HepG2 (cell line): Measurements from ENCODE around the gene PAQR7. TPM values are rescaled to one million over a fixed set of nuclear protein-coding genes. Genes with fewer than 3 reads are reported as not detected.

Experiments used
- GPN1 ChIP-seq: sonication (generic); formaldehyde crosslinking; IDR thresholded peaks from 2 replicates; pipeline ENCODE4 v1.5.1; 2020; ENCODE audit warnings: missing genetic modification reagents, borderline replicate concordance
- GTF2F1 ChIP-seq: fragments of 150-350 bp; IDR thresholded peaks from 2 replicates; pipeline ENCODE4 v1.6.1; 2014; ENCODE audit warnings: low read length
- ISX ChIP-seq: sonication (generic); formaldehyde crosslinking; conservative IDR thresholded peaks from 2 replicates; pipeline ENCODE4 v1.5.0; 2020; ENCODE audit warnings: missing genetic modification reagents
- NONO ChIP-seq, 2 experiments: fragments of 450-650 bp in 1 of 2; sonication (generic) in 1 of 2; formaldehyde crosslinking in 1 of 2; IDR thresholded peaks in 1 of 2; conservative IDR thresholded peaks in 1 of 2; 2 replicates each; pipeline versions ENCODE4 v1.6.1 to v1.8.0; 2017 to 2022; ENCODE audit warnings: mild to moderate bottlenecking in 1 of 2, missing genetic modification reagents in 1 of 2, moderate library complexity in 1 of 2
- SOX5 ChIP-seq: IDR thresholded peaks from 2 replicates; pipeline ENCODE4 v1.6.1; 2016; ENCODE audit warnings: borderline replicate concordance
- SP1 ChIP-seq, 2 experiments: fragments of 450-650 bp in 1 of 2; sonication (generic) in 1 of 2; formaldehyde crosslinking in 1 of 2; IDR thresholded peaks; 2 replicates each; pipeline versions ENCODE4 v1.4.0 to v1.6.1; 2016 to 2020; ENCODE audit warnings: missing genetic modification reagents in 1 of 2
- ZMYM4 ChIP-seq: sonication (generic); formaldehyde crosslinking; IDR thresholded peaks from 2 replicates; pipeline ENCODE4 v1.8.1; 2023; ENCODE audit warnings: mild to moderate bottlenecking, missing genetic modification reagents
- ZNF232 ChIP-seq: sonication (generic); formaldehyde crosslinking; IDR thresholded peaks from 2 replicates; pipeline ENCODE4 v1.4.0; 2020; ENCODE audit warnings: missing genetic modification reagents, borderline replicate concordance
- ZNF274 ChIP-seq: sonication (generic); formaldehyde crosslinking; IDR thresholded peaks from 2 replicates; pipeline ENCODE4 v1.5.1; 2020; ENCODE audit warnings: mild to moderate bottlenecking, missing genetic modification reagents
- ZNF451 ChIP-seq: sonication (generic); formaldehyde crosslinking; IDR thresholded peaks from 2 replicates; pipeline ENCODE4 v1.5.0; 2020; ENCODE audit warnings: mild to moderate bottlenecking, missing genetic modification reagents
- ZNF558 ChIP-seq: sonication (generic); formaldehyde crosslinking; IDR thresholded peaks from 2 replicates; pipeline ENCODE4 v1.9.0; 2022; ENCODE audit warnings: mild to moderate bottlenecking, missing genetic modification reagents, borderline replicate concordance
- ZNF672 ChIP-seq: sonication (generic); formaldehyde crosslinking; IDR thresholded peaks from 2 replicates; pipeline ENCODE4 v1.8.1; 2022; ENCODE audit warnings: missing genetic modification reagents
- ZNF782 ChIP-seq: sonication (generic); formaldehyde crosslinking; IDR thresholded peaks from 2 replicates; pipeline ENCODE4 v1.4.0; 2020; ENCODE audit warnings: missing genetic modification reagents, mild to moderate bottlenecking, borderline replicate concordance
- ZNF878 ChIP-seq: sonication (generic); formaldehyde crosslinking; IDR thresholded peaks from 2 replicates; pipeline ENCODE4 v1.8.1; 2023; ENCODE audit warnings: mild to moderate bottlenecking, missing genetic modification reagents, moderate library complexity
- ZNF879 ChIP-seq: sonication (generic); formaldehyde crosslinking; IDR thresholded peaks from 2 replicates; pipeline ENCODE4 v1.8.1; 2023; ENCODE audit warnings: missing genetic modification reagents
- ZSCAN29 ChIP-seq: sonication (generic); formaldehyde crosslinking; conservative IDR thresholded peaks from 2 replicates; pipeline ENCODE4 v1.4.0; 2020; ENCODE audit warnings: mild to moderate bottlenecking, missing genetic modification reagents
- polyA plus RNA-seq, 8 experiments: library from polyadenylated mRNA; depleted of rRNA in 3 of 8; stranded (reverse) in 7 of 8; unstranded in 1 of 8; fragments of >200 nt; fragmentation: Illumina TruSeq in 4 of 8; extraction: Trizol in 4 of 8; gene quantifications; 2 replicates each; pipeline versions ENCODE4 v1.2.1 to v1.2.3, GENCODE V29; 2011 to 2016; ENCODE audit warnings: low read depth in 4 of 8, missing spikeins in 1 of 8, mixed read lengths in 1 of 8; ENCODE audit not compliant: insufficient read depth in 1 of 8
- total RNA-seq, 5 experiments: library from RNA; depleted of rRNA; stranded (reverse); fragments of >200 nt; fragmentation: Illumina TruSeq; extraction: Trizol; gene quantifications; 2 replicates each; pipeline ENCODE4 v1.2.3, GENCODE V29; 2016; ENCODE audit warnings: low read depth in 1 of 5
- TF ChIP-seq, protein P1 (sequence below): sonication (generic); formaldehyde crosslinking; IDR thresholded peaks from 2 replicates; pipeline ENCODE4 v1.4.0; 2020; ENCODE audit warnings: missing genetic modification reagents, borderline replicate concordance
- TF ChIP-seq, protein P2 (sequence below): sonication (generic); formaldehyde crosslinking; IDR thresholded peaks from 2 replicates; pipeline ENCODE4 v1.4.0; 2020; ENCODE audit warnings: mild to moderate bottlenecking, missing genetic modification reagents
- TF ChIP-seq, protein P3 (sequence below): IDR thresholded peaks from 2 replicates; pipeline ENCODE4 v1.6.1; 2012; ENCODE audit warnings: inconsistent platforms
- TF ChIP-seq, protein P4 (sequence below): sonication (generic); formaldehyde crosslinking; IDR thresholded peaks from 2 replicates; pipeline ENCODE4 v1.8.1; 2023; ENCODE audit warnings: mild to moderate bottlenecking, missing genetic modification reagents, borderline replicate concordance
- TF ChIP-seq, protein P5 (sequence below): sonication (generic); formaldehyde crosslinking; IDR thresholded peaks from 2 replicates; pipeline ENCODE4 v1.8.0; 2022; ENCODE audit warnings: missing genetic modification reagents, mild to moderate bottlenecking, borderline replicate concordance

The PAQR7 gene
- total and polyA plus RNA-seq, 2 of the 13 experiments (the other 11 are each of a cell fraction or from before 2014, with no cell fraction given) = 13.2 to 16.6 TPM

DNA sequence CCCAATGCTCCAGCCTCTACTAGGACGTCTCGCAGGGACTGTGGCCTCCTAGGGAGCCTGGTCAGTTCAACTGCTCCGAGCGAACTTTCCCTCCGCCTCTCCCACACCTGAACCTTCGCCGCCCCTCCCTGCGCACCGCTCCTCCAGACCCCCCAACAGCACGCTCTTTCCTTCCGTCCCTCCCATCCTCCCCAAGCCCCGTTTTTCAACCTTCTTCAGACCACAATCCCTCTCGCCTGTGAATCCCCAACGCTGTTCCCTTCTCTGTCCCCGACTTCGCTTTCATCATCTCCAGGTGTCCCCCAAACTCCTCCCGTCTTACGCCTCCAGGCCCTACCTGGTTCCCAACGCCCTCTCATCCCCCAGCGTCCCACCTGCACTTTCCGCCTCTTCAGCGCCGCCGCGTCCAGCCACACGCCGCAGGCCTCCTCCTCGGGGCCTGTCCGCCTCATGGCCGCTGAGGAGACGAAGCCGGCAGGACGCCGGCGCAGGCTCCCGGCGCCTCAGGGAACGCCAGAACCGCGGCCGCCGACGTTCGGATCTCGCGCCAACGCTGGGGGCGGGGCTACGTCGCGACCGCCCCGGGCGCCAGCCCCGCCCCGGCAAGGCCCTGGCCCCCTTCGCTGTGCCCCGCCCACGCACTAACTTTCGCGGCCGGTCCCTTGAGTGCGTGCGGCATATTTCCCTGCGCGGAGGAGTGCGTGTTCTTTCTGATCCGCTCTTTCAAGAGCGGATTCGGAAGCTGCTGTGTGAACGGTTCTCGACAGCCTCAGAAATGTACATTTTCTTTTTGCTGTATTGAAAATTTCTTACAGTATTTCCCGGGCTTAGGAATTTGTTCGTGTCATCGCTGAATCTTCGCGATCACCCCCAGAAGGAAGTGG is 16.4 kb downstream of the PAQR7 start, which contains the start of gene AUNIP (continued):
- TF ChIP-seq, protein P1, sequence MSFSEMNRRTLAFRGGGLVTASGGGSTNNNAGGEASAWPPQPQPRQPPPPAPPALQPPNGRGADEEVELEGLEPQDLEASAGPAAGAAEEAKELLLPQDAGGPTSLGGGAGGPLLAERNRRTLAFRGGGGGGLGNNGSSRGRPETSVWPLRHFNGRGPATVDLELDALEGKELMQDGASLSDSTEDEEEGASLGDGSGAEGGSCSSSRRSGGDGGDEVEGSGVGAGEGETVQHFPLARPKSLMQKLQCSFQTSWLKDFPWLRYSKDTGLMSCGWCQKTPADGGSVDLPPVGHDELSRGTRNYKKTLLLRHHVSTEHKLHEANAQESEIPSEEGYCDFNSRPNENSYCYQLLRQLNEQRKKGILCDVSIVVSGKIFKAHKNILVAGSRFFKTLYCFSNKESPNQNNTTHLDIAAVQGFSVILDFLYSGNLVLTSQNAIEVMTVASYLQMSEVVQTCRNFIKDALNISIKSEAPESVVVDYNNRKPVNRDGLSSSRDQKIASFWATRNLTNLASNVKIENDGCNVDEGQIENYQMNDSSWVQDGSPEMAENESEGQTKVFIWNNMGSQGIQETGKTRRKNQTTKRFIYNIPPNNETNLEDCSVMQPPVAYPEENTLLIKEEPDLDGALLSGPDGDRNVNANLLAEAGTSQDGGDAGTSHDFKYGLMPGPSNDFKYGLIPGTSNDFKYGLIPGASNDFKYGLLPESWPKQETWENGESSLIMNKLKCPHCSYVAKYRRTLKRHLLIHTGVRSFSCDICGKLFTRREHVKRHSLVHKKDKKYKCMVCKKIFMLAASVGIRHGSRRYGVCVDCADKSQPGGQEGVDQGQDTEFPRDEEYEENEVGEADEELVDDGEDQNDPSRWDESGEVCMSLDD (CRISPR knock-in tag) = peak; percentile 83; the same call in 1 of the 2 replicates
- TF ChIP-seq GPN1 (CRISPR knock-in tag) (no peak), ZNF451 (CRISPR knock-in tag) (peak; percentile 66; the same call in 1 of the 2 replicates), ZSCAN29 (CRISPR knock-in tag) (0 out of 2 replicates have a peak, but pooled peaks have one; percentile 35), ZNF672 (CRISPR knock-in tag) (peak; percentile 46; the same call in 1 of the 2 replicates), GTF2F1 (no peak), ZNF274 (CRISPR knock-in tag) (peak; percentile 73; the same call in 1 of the 2 replicates), SP1 (IDR thresholded peaks at IDR 0.05) (no peak), SP1 (CRISPR knock-in tag; IDR thresholded peaks at IDR 0.05) (peak; percentile 76), ZNF878 (CRISPR knock-in tag) (0 out of 2 replicates have a peak, but pooled peaks have one; percentile 60), ZNF558 (CRISPR knock-in tag) (peak; percentile 42; the same call in 1 of the 2 replicates), NONO (IDR thresholded peaks at IDR 0.05) (no peak), NONO (CRISPR knock-in tag; conservative IDR thresholded peaks at IDR 0.05) (peak; percentile 91; the same call in 1 of the 2 replicates), ZNF232 (CRISPR knock-in tag) (peak; percentile 68; the same call in 1 of the 2 replicates), ZNF782 (CRISPR knock-in tag) (no peak), ZMYM4 (CRISPR knock-in tag) (peak; percentile 68), ISX (CRISPR knock-in tag) (0 out of 2 replicates have a peak, but pooled peaks have one; percentile 37), ZNF879 (no peak; the same call in 1 of the 2 replicates), SOX5 (CRISPR knock-in tag) (peak; percentile 42; the same call in 1 of the 2 replicates)
- TF ChIP-seq, protein P2, sequence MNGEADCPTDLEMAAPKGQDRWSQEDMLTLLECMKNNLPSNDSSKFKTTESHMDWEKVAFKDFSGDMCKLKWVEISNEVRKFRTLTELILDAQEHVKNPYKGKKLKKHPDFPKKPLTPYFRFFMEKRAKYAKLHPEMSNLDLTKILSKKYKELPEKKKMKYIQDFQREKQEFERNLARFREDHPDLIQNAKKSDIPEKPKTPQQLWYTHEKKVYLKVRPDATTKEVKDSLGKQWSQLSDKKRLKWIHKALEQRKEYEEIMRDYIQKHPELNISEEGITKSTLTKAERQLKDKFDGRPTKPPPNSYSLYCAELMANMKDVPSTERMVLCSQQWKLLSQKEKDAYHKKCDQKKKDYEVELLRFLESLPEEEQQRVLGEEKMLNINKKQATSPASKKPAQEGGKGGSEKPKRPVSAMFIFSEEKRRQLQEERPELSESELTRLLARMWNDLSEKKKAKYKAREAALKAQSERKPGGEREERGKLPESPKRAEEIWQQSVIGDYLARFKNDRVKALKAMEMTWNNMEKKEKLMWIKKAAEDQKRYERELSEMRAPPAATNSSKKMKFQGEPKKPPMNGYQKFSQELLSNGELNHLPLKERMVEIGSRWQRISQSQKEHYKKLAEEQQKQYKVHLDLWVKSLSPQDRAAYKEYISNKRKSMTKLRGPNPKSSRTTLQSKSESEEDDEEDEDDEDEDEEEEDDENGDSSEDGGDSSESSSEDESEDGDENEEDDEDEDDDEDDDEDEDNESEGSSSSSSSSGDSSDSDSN (CRISPR knock-in tag) = peak; percentile 77; the same call in 1 of the 2 replicates
- TF ChIP-seq, protein P3, sequence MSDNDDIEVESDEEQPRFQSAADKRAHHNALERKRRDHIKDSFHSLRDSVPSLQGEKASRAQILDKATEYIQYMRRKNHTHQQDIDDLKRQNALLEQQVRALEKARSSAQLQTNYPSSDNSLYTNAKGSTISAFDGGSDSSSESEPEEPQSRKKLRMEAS = peak; percentile 94
- TF ChIP-seq, protein P4, sequence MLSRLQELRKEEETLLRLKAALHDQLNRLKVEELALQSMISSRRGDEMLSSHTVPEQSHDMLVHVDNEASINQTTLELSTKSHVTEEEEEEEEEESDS (CRISPR knock-in tag) = peak; percentile 81; the same call in 1 of the 2 replicates
- TF ChIP-seq, protein P5, sequence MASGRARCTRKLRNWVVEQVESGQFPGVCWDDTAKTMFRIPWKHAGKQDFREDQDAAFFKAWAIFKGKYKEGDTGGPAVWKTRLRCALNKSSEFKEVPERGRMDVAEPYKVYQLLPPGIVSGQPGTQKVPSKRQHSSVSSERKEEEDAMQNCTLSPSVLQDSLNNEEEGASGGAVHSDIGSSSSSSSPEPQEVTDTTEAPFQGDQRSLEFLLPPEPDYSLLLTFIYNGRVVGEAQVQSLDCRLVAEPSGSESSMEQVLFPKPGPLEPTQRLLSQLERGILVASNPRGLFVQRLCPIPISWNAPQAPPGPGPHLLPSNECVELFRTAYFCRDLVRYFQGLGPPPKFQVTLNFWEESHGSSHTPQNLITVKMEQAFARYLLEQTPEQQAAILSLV = peak; percentile 60; the same call in 1 of the 2 replicates
